DND-41 (cell line): Measurements from ENCODE around the gene TSPAN3.

Source experiments
- ATAC-seq: fragments of 200-7000 bp; cut with Tn5 transposase; 3 replicates; pipeline ENCODE4 v1.9.1; 2021; ENCODE audit warnings: low read depth; ENCODE audit not compliant: insufficient read depth
- DNase-seq: peaks from one replicate; pipeline ENCODE4 v3.0.0-alpha.2; 2020
- H2AFZ ChIP-seq: 2 replicates; pipeline ENCODE4 v1.6.0; 2012; ENCODE audit warnings: low read depth, low read length
- H3K27ac ChIP-seq: 2 replicates; pipeline ENCODE4 v1.5.1; 2012; ENCODE audit warnings: low read length, inconsistent platforms
- H3K27me3 ChIP-seq: fragments of 200-600 bp; sonication (generic); 2 replicates; pipeline ENCODE4 v1.6.0; 2012; ENCODE audit warnings: low read length, mild to moderate bottlenecking, inconsistent platforms; ENCODE audit not compliant: insufficient read depth, poor library complexity
- H3K36me3 ChIP-seq: 2 replicates; pipeline ENCODE4 v1.5.1; 2012; ENCODE audit warnings: low read length, inconsistent platforms; ENCODE audit not compliant: insufficient read depth
- H3K4me1 ChIP-seq: 2 replicates; pipeline ENCODE4 v1.5.1; 2012; ENCODE audit warnings: mild to moderate bottlenecking, low read length; ENCODE audit not compliant: insufficient read depth
- H3K4me2 ChIP-seq: 2 replicates; pipeline ENCODE4 v1.6.0; 2012; ENCODE audit warnings: mild to moderate bottlenecking, moderate library complexity, low read length, inconsistent platforms; ENCODE audit not compliant: insufficient read depth
- H3K4me3 ChIP-seq, 2 experiments: fragments of 200-600 bp in 1 of 2; shearing (Covaris generic) in 1 of 2; 2 replicates each; pipeline ENCODE4 v1.5.1; 2012 to 2016; ENCODE audit warnings: inconsistent platforms in 2 of 2, low read length in 2 of 2, mild to moderate bottlenecking in 2 of 2, low read depth in 1 of 2, moderate library complexity in 1 of 2
- H3K79me2 ChIP-seq: 2 replicates; pipeline ENCODE4 v1.6.0; 2012; ENCODE audit warnings: low read length, inconsistent platforms; ENCODE audit not compliant: insufficient read depth
- H3K9ac ChIP-seq: 2 replicates; pipeline ENCODE4 v1.6.0; 2012; ENCODE audit warnings: low read depth, mild to moderate bottlenecking, inconsistent platforms, low read length, moderate library complexity
- H3K9me3 ChIP-seq: 2 replicates; pipeline ENCODE4 v1.5.1; 2012; ENCODE audit warnings: low read length, moderate library complexity, mild to moderate bottlenecking, inconsistent platforms; ENCODE audit not compliant: insufficient read depth, severe bottlenecking
- H4K20me1 ChIP-seq: 2 replicates; pipeline ENCODE4 v1.6.0; 2012; ENCODE audit warnings: low read length; ENCODE audit not compliant: insufficient read depth
- CTCF ChIP-seq: IDR thresholded peaks from 2 replicates; pipeline ENCODE4 v1.5.1; 2012; ENCODE audit warnings: borderline replicate concordance, low read length, moderate library complexity, mild to moderate bottlenecking; ENCODE audit not compliant: poor library complexity, severe bottlenecking; ENCODE audit errors: extremely low read depth
- EZH2 ChIP-seq: IDR thresholded peaks from 3 replicates; pipeline ENCODE4 v1.6.1; 2012; ENCODE audit warnings: borderline replicate concordance, low read depth, mild to moderate bottlenecking, moderate library complexity, low read length, inconsistent platforms; ENCODE audit not compliant: severe bottlenecking

TSPAN3 gene

DNA sequence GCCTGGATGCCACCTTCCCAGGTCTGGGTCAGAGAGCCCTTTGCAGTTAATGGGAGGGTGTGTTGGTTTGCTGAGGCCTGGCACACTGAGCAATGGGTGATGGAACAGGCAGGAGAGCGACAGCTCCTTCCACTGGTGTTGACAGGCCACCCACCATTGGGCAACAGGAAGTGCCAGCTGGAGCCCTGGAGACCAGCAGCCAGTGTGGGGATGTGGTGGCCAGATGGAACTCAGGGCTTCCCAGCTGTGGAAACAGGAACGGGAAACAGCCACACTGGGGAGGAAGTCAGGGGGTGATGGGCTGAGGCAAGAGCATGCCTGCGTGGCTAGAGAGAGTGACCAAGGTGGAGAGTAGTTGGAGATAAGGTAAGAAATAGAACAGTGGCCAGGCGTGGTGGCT, 66.7 kb downstream of the TSPAN3 start:
- Histone ChIP-seq H3K4me1 (0 out of 2 replicates have a peak, but pooled peaks cover 3% of the 10 kb centered on the region), H3K36me3 (no peaks in the 10 kb centered on the region), H2AFZ (no peak overlapping the region), H3K4me3 (no peak overlapping the region), H3K9ac (no peak overlapping the region), H3K4me2 (no peak overlapping the region), H4K20me1 (no peaks in the 10 kb centered on the region), H3K27ac (no peak overlapping the region), H3K9me3 (no peaks in the 10 kb centered on the region), H3K27me3 (no peaks in the 10 kb centered on the region), H3K79me2 (no peaks in the 10 kb centered on the region)
- ATAC-seq = no peak
- no peak for DNase-seq
- TF ChIP-seq EZH2 (no peak), CTCF (no peak)

DNA sequence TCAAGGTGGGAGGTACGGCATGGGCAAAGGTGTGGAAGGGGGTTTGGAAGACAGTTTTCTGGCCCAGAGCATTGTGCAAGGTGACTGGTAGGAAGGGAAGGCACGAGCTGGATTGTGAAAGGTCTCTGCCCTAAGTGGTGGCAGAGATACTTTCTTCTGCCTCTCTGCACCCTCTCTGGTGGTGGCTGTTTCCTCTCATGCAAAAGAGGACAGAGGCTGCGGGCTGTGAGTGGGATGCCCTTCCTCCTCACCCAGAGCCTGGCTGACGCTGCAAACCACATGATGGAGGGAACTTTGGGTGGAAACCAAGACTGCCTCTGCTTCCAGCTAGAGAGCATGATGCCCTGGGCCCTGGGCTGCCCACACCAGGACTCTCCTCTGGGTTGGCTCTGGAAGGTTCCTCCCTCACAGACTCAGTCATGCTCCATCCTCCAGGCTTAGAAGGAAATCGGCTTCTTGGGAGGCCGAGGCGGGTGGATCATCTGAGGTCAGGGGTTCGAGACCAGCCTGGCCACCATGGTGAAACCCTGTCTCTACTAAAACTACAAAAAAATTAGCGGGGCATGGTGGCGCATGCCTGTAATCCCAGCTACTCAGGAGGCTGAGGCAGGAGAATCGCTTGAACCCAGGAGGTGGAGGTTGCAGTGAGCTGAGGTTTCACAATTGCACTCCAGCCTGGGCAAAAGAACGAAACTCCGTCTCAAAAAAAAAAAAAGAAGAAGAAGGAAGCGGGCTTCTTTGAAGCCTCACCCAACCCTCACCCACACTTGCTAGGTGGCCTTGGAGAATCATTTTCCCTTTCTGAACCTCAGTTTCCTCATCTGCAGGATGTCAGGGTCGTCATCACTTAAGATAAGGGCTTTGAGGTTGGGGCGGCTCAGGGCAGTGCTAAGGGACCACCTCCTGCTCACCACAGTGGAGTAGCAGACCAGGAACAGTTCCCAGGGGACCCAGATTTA, 67.7 kb downstream of the TSPAN3 start:
- no peak for TF ChIP-seq EZH2
- no peak for TF ChIP-seq CTCF
- H3K27ac ChIP-seq = no peak overlapping the region
- no peaks in the 10 kb centered on the region for H3K27me3 ChIP-seq
- no peak overlapping the region for H3K4me2 ChIP-seq
- no peak overlapping the region for H2AFZ ChIP-seq
- 0 out of 2 replicates have a peak, but pooled peaks cover 3% of the 10 kb centered on the region for H3K4me1 ChIP-seq
- no peaks in the 10 kb centered on the region for H3K36me3 ChIP-seq
- no peak overlapping the region for H3K9ac ChIP-seq
- H3K9me3 ChIP-seq = no peaks in the 10 kb centered on the region
- peak; percentile 39 for DNase-seq
- H3K79me2 ChIP-seq = no peaks in the 10 kb centered on the region
- ATAC-seq = peak; percentile 85
- H3K4me3 ChIP-seq = no peak overlapping the region
- no peaks in the 10 kb centered on the region for H4K20me1 ChIP-seq

DNA sequence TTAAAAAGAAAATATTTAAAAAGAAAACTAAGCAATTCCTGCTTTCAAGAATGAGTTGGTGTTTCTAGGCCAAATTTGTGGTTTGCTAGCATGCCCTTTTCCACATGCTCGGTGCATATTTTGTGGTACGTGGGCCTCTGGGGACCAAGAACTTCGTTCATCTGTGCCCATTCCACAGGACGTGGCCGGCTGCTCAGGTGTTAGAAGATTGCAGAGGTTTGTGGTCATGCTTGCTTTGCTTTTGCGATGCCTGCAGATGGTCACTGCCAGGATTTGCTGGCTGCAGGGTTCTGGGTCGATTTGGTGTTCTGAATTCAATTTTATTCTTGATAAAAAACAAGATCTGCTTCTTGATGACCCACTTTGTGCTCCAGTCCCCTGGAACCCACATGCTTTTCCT, 68.5 kb downstream of the TSPAN3 start:
- no peak overlapping the region for H3K4me2 ChIP-seq
- no peak overlapping the region for H2AFZ ChIP-seq
- H3K79me2 ChIP-seq = no peaks in the 10 kb centered on the region
- no peaks in the 10 kb centered on the region for H4K20me1 ChIP-seq
- 0 out of 3 replicates have a peak, but pooled peaks have one; percentile 23 for ATAC-seq
- H3K9ac ChIP-seq = no peak overlapping the region
- DNase-seq = peak; percentile 34
- 0 out of 2 replicates have a peak, but pooled peaks cover 3% of the 10 kb centered on the region for H3K4me1 ChIP-seq
- no peak overlapping the region for H3K4me3 ChIP-seq
- H3K36me3 ChIP-seq = no peaks in the 10 kb centered on the region
- TF ChIP-seq EZH2 (no peak), CTCF (no peak)
- no peaks in the 10 kb centered on the region for H3K9me3 ChIP-seq
- H3K27ac ChIP-seq = no peak overlapping the region
- no peaks in the 10 kb centered on the region for H3K27me3 ChIP-seq
